Upper lobe of left lung (tissue), 6 donors: ENCODE data around the gene POR. TPM values are rescaled to one million over a fixed set of nuclear protein-coding genes. Genes with fewer than 3 reads are reported as not detected.
"Not testable (repeated sequence)": the region's sequence is repeated elsewhere in the genome, so short reads cannot be mapped to it uniquely, and the experiment has no call there.

Source experiments
- ATAC-seq, 2 donors: fragments of 200-7000 bp; cut with Tn5 transposase; one replicate each; pipeline ENCODE4 v1.9.1; 2022; ENCODE audit warnings: mild to moderate bottlenecking in 2 of 2, moderate library complexity in 2 of 2; ENCODE audit not compliant: low FRiP score in 2 of 2
- DNase-seq, 2 donors: peaks; one replicate each; pipeline ENCODE4 v3.0.0-alpha.2; 2019 to 2020
- H3K27ac ChIP-seq, 4 donors: fragments of 200-600 bp; sonication (generic); one replicate each; pipeline ENCODE4 v1.5.1; 2016 to 2019
- H3K27me3 ChIP-seq, 4 donors: fragments of 200-600 bp; sonication (generic); one replicate each; pipeline ENCODE4 v1.5.1; 2017 to 2019
- H3K36me3 ChIP-seq, 4 donors: fragments of 200-600 bp; sonication (generic); one replicate each; pipeline ENCODE4 v1.5.1; 2016 to 2019
- H3K4me1 ChIP-seq, 4 donors: fragments of 200-600 bp; sonication (generic); one replicate each; pipeline ENCODE4 v1.5.1; 2018 to 2019
- H3K4me3 ChIP-seq, 4 donors: fragments of 200-600 bp; sonication (generic); one replicate each; pipeline ENCODE4 v1.5.1; 2017 to 2019; ENCODE audit warnings: mild to moderate bottlenecking in 2 of 4, moderate library complexity in 1 of 4
- H3K9me3 ChIP-seq, 4 donors: fragments of 200-600 bp; sonication (generic); one replicate each; pipeline ENCODE4 v1.5.1; 2018 to 2019
- EP300 ChIP-seq, 4 donors: sonication (generic); formaldehyde crosslinking; IDR thresholded peaks; one replicate each; pipeline ENCODE4 v1.5.1; 2017; ENCODE audit warnings: antibody characterized with exemption in 4 of 4, control low read depth in 2 of 4
- POLR2A ChIP-seq, 4 donors: fragments of 450-650 bp; IDR thresholded peaks; one replicate each; pipeline ENCODE4 v1.5.1; 2016 to 2017; ENCODE audit warnings: antibody characterized with exemption in 4 of 4, mild to moderate bottlenecking in 2 of 4
- POLR2AphosphoS5 ChIP-seq, 2 donors: sonication (generic); formaldehyde crosslinking; IDR thresholded peaks; one replicate each; pipeline ENCODE4 v1.5.1; 2017; ENCODE audit warnings: antibody characterized with exemption in 2 of 2
- WGBS, 2 donors: methylation state at CpG; one replicate each; pipeline ENCODE4 v1.1.5; 2017 to 2018; 5-methylcytosine and 5-hydroxymethylcytosine counted together
- total RNA-seq, 6 donors: library from RNA; depleted of rRNA in 4 of 6; stranded (reverse); fragments of >200 nt in 4 of 6; gene quantifications; one replicate each; pipeline versions ENCODE4 v1.1.0 to v1.2.1, GENCODE V29; 2016 to 2021
- TF ChIP-seq, protein P1 (sequence below), 6 experiments: fragments of 450-650 bp in 4 of 6; fragments of 200-600 bp in 2 of 6; sonication (generic) in 2 of 6; IDR thresholded peaks; one replicate each; pipeline ENCODE4 v1.5.1; 2016 to 2019; ENCODE audit warnings: antibody characterized with exemption in 6 of 6
- donor health status: DM: no; HTN: no; CAD: no; lungs with moderate emphysema.
- donor health status: DM: no; HTN: yes; CAD: no; lungs with severe emphysema.

The POR gene
- total RNA-seq, 6 donors from 2014 or later, result 107 to 257 (median 194) TPM

DNA sequence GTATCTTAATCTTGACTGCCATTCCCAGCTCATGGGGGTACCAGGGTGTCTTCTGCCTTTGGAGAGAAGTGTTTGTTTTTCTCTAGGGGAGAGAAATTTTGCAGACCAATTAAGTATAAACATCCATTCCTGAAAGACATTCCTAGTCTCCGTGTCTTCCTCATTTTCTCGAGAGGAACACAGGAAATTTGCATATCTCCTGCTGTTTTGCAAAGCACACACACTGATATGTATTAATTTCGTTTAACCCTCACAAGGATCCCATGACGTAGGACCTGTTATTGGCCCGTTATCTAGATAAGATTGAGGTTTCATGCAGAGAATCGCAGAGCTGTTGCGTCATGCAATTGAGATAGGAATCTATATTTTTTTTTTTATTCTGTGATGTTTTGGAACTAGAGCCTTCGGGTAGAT is 35.2 kb upstream of the POR start:
- TF ChIP-seq POLR2AphosphoS5 (IDR thresholded peaks at IDR 0.05), result no peak
- TF ChIP-seq, protein P1, sequence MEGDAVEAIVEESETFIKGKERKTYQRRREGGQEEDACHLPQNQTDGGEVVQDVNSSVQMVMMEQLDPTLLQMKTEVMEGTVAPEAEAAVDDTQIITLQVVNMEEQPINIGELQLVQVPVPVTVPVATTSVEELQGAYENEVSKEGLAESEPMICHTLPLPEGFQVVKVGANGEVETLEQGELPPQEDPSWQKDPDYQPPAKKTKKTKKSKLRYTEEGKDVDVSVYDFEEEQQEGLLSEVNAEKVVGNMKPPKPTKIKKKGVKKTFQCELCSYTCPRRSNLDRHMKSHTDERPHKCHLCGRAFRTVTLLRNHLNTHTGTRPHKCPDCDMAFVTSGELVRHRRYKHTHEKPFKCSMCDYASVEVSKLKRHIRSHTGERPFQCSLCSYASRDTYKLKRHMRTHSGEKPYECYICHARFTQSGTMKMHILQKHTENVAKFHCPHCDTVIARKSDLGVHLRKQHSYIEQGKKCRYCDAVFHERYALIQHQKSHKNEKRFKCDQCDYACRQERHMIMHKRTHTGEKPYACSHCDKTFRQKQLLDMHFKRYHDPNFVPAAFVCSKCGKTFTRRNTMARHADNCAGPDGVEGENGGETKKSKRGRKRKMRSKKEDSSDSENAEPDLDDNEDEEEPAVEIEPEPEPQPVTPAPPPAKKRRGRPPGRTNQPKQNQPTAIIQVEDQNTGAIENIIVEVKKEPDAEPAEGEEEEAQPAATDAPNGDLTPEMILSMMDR (IDR thresholded peaks at IDR 0.05), result no peak
- no peak for TF ChIP-seq EP300 (IDR thresholded peaks at IDR 0.05)
- TF ChIP-seq POLR2A (IDR thresholded peaks at IDR 0.05), result no peak
- Histone ChIP-seq H3K27me3 (no peaks in the 10 kb centered on the region), H3K27ac (peak overlapping the region in 3 of 4 donors; percentile 73 to 87 (median 86)), H3K4me3 (peak overlapping the region; percentile 52 to 98 (median 84)), H3K9me3 (no peaks in the 10 kb centered on the region), H3K36me3 (peaks cover 20 to 43% (median 33%) of the 10 kb centered on the region in 4 donors), H3K4me1 (peaks cover 18 to 26% (median 22%) of the 10 kb centered on the region in 4 donors)
- DNase-seq (no peak), ATAC-seq (no peak)
- WGBS, 2 donors, result 10 to 15% methylated on average over 8 of the region's 8 CpGs

DNA sequence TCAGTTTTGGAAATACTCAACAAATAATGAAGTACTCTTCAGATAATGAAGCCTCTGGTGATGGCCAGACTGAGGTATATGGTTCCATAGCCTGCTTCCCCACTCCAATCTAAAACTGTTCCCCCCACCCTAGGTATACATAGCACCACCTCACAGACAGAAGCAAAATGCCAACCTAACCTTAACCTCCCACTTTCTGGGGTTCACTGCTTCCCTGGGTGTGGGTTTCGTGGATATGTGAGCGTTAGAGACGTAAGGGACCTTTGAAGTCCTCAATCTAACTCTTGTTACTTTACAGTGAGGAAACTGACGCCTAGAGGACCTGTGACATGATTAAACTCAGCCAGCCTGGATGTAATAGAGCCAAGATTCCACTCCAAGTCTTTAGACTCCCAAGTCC is 34.7 kb upstream of the POR start:
- Histone ChIP-seq H3K4me1 (peaks cover 18 to 26% (median 22%) of the 10 kb centered on the region in 4 donors), H3K27me3 (no peaks in the 10 kb centered on the region), H3K4me3 (peak overlapping the region in 2 of 4 donors; percentile 78 to 91), H3K9me3 (no peaks in the 10 kb centered on the region), H3K27ac (peak overlapping the region in 1 of 4 donors; percentile 86), H3K36me3 (peaks cover 23 to 47% (median 38%) of the 10 kb centered on the region in 4 donors)
- no peak for TF ChIP-seq EP300 (IDR thresholded peaks at IDR 0.05)
- TF ChIP-seq, protein P1 (IDR thresholded peaks at IDR 0.05), result no peak
- DNase-seq (no peak), ATAC-seq (no peak)
- WGBS, 2 donors, result 85 to 90% methylated on average over 4 of the region's 4 CpGs

DNA sequence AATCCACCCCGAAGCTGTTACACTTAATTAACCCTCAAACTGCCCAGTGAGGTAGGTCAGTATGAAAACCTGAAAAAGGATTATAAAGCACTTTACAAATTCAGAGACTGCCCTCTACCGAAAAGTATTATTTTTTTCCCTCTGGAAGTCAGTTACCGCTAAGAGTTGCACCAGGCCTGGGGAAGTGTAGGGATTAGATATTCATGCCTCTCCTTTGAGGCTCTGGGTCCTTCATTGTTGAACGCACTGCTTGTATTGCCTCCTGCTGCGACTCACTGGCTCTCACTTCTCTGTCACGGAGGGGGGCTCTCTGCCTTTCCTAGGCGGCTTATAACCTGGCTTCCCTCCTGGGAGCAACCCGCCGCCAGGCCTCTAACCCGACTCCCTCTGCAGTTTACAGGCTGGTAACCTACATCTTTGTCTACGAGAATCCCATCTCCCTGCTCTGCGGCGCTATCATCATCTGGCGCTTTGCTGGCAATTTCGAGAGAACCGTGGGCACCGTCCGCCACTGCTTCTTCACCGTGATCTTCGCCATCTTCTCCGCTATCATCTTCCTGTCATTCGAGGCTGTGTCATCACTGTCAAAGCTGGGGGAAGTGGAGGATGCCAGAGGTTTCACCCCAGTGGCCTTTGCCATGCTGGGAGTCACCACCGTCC is 33.4 kb upstream of the POR start:
- TF ChIP-seq, protein P1 (IDR thresholded peaks at IDR 0.05), result no peak
- H3K27me3 ChIP-seq, result no peaks in the 10 kb centered on the region
- H3K4me3 ChIP-seq, result no peak overlapping the region
- ATAC-seq (no peak), DNase-seq (no peak)
- no peaks in the 10 kb centered on the region for H3K9me3 ChIP-seq
- H3K4me1 ChIP-seq, result peaks cover 18 to 26% (median 22%) of the 10 kb centered on the region in 4 donors
- peaks cover 26 to 60% (median 46%) of the 10 kb centered on the region in 4 donors for H3K36me3 ChIP-seq
- H3K27ac ChIP-seq, result no peak overlapping the region
- WGBS, 2 donors, result 88 to 92% methylated on average over 23 of the region's 23 CpGs

DNA sequence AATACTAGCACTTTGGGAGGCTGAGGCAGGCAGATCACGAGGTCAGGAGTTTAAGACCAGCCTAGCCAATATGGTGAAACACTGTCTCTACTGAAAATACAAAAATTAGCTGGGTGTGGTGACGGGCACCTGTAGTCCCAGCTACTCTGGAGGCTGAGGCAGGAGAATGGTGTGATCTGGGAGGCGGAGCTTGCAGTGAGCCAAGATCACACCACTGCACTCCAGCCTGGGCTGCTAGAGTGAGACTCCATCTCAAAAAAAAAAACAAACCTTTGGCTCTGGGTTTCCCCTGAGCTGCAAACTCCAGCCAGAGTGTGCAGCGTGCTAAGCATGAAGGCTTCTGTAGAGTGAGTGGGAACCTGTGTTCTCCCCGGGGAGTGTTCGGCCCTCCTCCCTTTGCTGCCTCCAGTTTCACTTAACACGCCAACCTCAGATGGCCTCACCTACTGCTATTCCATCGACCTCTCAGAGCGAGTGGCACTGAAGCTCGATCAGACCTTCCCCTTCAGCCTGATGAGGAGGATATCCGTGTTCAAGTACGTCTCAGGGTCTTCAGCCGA is 31.6 kb upstream of the POR start:
- not testable (repeated sequence) for H3K9me3 ChIP-seq, DNase-seq, H3K27me3 ChIP-seq, H3K4me3 ChIP-seq, ATAC-seq
- 94 to 95% methylated on average over 13 of the region's 13 CpGs for WGBS, 2 donors
- Histone ChIP-seq H3K27ac (peak overlapping the region in 1 of 4 donors; percentile 7), H3K36me3 (peaks cover 26 to 75% (median 59%) of the 10 kb centered on the region in 4 donors), H3K4me1 (peaks cover 13 to 24% (median 15%) of the 10 kb centered on the region in 4 donors)

DNA sequence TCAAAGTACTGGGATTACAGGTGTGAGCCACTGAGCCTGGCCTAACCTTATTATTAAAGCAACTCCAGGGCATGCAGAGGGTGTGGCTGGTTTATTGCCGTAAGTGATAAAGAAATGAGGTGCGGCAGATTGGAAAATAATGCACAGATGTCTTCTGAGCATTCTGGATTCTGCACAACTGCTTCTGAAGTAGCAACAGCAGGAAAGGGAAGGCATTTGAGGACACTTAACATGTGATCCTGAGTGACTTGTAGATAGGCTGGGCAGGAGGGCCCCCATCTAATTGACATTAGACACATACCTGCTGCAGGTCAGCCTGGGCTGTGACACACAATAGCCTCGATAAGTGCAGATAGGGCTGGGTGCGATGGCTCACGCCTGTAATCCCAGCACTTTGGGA is 30.5 kb upstream of the POR start:
- H3K4me3 ChIP-seq, result no peak overlapping the region
- peaks cover 10 to 31% (median 18%) of the 10 kb centered on the region in 4 donors for H3K4me1 ChIP-seq
- 88 to 93% methylated on average over 5 of the region's 5 CpGs for WGBS, 2 donors
- peaks cover 26 to 84% (median 61%) of the 10 kb centered on the region in 4 donors for H3K36me3 ChIP-seq
- DNase-seq (no peak), ATAC-seq (no peak)
- no peak overlapping the region for H3K27ac ChIP-seq
- no peaks in the 10 kb centered on the region for H3K9me3 ChIP-seq
- TF ChIP-seq, protein P1 (IDR thresholded peaks at IDR 0.05), result no peak
- TF ChIP-seq EP300 (IDR thresholded peaks at IDR 0.05) (no peak), POLR2A (IDR thresholded peaks at IDR 0.05) (no peak), POLR2AphosphoS5 (IDR thresholded peaks at IDR 0.05) (no peak)
- no peaks in the 10 kb centered on the region for H3K27me3 ChIP-seq
